Gastrocnemius medialis (tissue), 4 donors: ENCODE measurements around the gene FAXDC2. TPM values are rescaled to one million over a fixed set of nuclear protein-coding genes. Genes with fewer than 3 reads are reported as not detected.

Source experiments
- ATAC-seq, 2 donors: fragments of 150-250 bp; one replicate each; pipeline ENCODE4 v1.9.1; 2016
- DNase-seq, 2 donors: peaks; one replicate each; pipeline ENCODE4 v3.0.0-alpha.2; 2019
- H3K27ac ChIP-seq, 4 donors: fragments of 200-600 bp; sonication (generic); 1 replicate in 1 of 4; 2 replicates in 3 of 4; pipeline ENCODE4 v1.5.1; 2016 to 2018; ENCODE audit warnings: mild to moderate bottlenecking in 2 of 4, moderate library complexity in 1 of 4
- H3K27me3 ChIP-seq, 3 donors: fragments of 200-600 bp; sonication (generic) in 2 of 3; 1 replicate in 1 of 3; 2 replicates in 2 of 3; pipeline versions ENCODE4 v1.5.1 to v1.6.0; 2016 to 2019; ENCODE audit warnings: mild to moderate bottlenecking in 1 of 3, moderate library complexity in 1 of 3
- H3K36me3 ChIP-seq, 2 donors: fragments of 200-600 bp; sonication (generic) in 1 of 2; one replicate each; pipeline ENCODE4 v1.5.1; 2017 to 2018
- H3K4me1 ChIP-seq, 2 donors: fragments of 200-600 bp; sonication (generic) in 1 of 2; one replicate each; pipeline ENCODE4 v1.5.1; 2016 to 2017; ENCODE audit warnings: mild to moderate bottlenecking in 2 of 2
- H3K4me3 ChIP-seq, 4 donors: fragments of 200-600 bp; sonication (generic) in 3 of 4; 1 replicate in 1 of 4; 2 replicates in 3 of 4; pipeline ENCODE4 v1.5.1; 2016 to 2019; ENCODE audit warnings: mild to moderate bottlenecking in 2 of 4
- H3K9me3 ChIP-seq, 3 donors: fragments of 200-600 bp; sonication (generic) in 2 of 3; 1 replicate in 1 of 3; 2 replicates in 2 of 3; pipeline ENCODE4 v1.5.1; 2016 to 2019
- CTCF ChIP-seq, 5 experiments: fragments of 450-650 bp in 3 of 5; fragments of 200-600 bp in 2 of 5; sonication (generic) in 2 of 5; IDR thresholded peaks in 4 of 5; conservative IDR thresholded peaks in 1 of 5; 1 replicate in 4 of 5; 2 replicates in 1 of 5; pipeline ENCODE4 v1.5.1; 2016 to 2019; ENCODE audit warnings: antibody characterized with exemption in 5 of 5, mild to moderate bottlenecking in 3 of 5, moderate library complexity in 3 of 5
- POLR2A ChIP-seq, 2 donors: fragments of 450-650 bp; IDR thresholded peaks; one replicate each; pipeline ENCODE4 v1.6.1; 2017; ENCODE audit warnings: antibody characterized with exemption in 2 of 2, mild to moderate bottlenecking in 2 of 2, moderate library complexity in 2 of 2
- in situ Hi-C, 4 donors: fragments of 200-750 bp; cut with MboI; loops; one replicate each; pipeline versions ENCODE4 v1.15.0 to v1.8.0; 2017; ENCODE audit warnings: low sequenced_read_pairs in 4 of 4
- intact Hi-C: fragments of 100-400 bp; cut with DNase I; formaldehyde crosslinking; loops from one replicate; pipeline ENCODE4 v1.15.1; 2023; ENCODE audit warnings: low total_unique reads
- total RNA-seq, 4 donors: library from RNA; depleted of rRNA; stranded (reverse); fragments of >200 nt; gene quantifications; one replicate each; pipeline versions ENCODE4 v1.1.0 to v1.2.3, GENCODE V29; 2016

The FAXDC2 gene
- total RNA-seq, 4 donors from 2014 or later = 4.4 to 12.5 (median 6.4) TPM

GRCh38 chr5:154863291-154864080 lies 13.1 kb upstream of the FAXDC2 start:
- intact Hi-C loops (loop anchor here (5.0 kb wide), 1 partner anchor 34 kb away; no protein-coding TSS in a partner anchor), in situ Hi-C loops (no loop called here)
- H3K27me3 ChIP-seq = no peaks in the 10 kb centered on the region
- H3K27ac ChIP-seq = peak overlapping the region in 1 of 4 donors; percentile 14
- no peak for ATAC-seq
- peaks cover 0 to 16% of the 10 kb centered on the region in 2 donors for H3K36me3 ChIP-seq
- no peak for DNase-seq
- H3K4me3 ChIP-seq = no peak overlapping the region
- no peaks in the 10 kb centered on the region for H3K9me3 ChIP-seq
- H3K4me1 ChIP-seq = peaks cover 35 to 37% of the 10 kb centered on the region in 2 donors
- TF ChIP-seq CTCF (IDR thresholded peaks at IDR 0.05 in 4 of 5, conservative IDR thresholded peaks at IDR 0.05 in 1 of 5) = no peak
- TF ChIP-seq POLR2A (IDR thresholded peaks at IDR 0.05) = no peak

DNA sequence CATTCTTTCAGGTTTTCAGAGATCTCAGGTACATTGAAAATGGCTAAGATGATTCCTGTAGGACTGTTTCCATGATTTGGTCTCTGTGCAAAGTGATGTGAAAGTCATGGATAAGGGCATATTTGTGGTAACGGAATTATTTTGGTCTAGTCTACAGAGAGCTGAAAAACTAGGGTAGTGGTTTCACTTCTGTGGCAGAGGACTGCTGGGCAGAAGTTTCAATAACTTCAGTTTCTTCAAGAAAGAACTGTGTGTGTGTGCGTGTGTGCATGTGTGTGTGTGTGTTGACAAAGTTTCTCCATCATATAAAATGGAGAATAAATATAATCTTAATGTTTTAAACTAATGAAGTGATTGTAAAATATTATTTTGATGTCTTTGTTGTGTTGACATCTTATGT lies 12.4 kb upstream of the FAXDC2 start:
- DNase-seq = no peak
- Histone ChIP-seq H3K27me3 (no peaks in the 10 kb centered on the region), H3K27ac (no peak overlapping the region), H3K36me3 (peaks cover 0 to 16% of the 10 kb centered on the region in 2 donors), H3K9me3 (no peaks in the 10 kb centered on the region), H3K4me3 (no peak overlapping the region), H3K4me1 (peaks cover 35 to 37% of the 10 kb centered on the region in 2 donors)
- TF ChIP-seq POLR2A (IDR thresholded peaks at IDR 0.05) (no peak), CTCF (IDR thresholded peaks at IDR 0.05 in 4 of 5, conservative IDR thresholded peaks at IDR 0.05 in 1 of 5) (no peak)
- in situ Hi-C loops = no loop called here
- ATAC-seq = no peak
- intact Hi-C loops = loop anchor here (5.0 kb wide), 1 partner anchor 35 kb away; no protein-coding TSS in a partner anchor

GRCh38 chr5:154861946-154862345 lies 11.5 kb upstream of the FAXDC2 start:
- Histone ChIP-seq H3K36me3 (peaks cover 0 to 16% of the 10 kb centered on the region in 2 donors), H3K27ac (peak overlapping the region in 1 of 4 donors; percentile 26), H3K27me3 (no peaks in the 10 kb centered on the region), H3K4me1 (peaks cover 36 to 38% of the 10 kb centered on the region in 2 donors), H3K9me3 (no peaks in the 10 kb centered on the region), H3K4me3 (no peak overlapping the region)
- TF ChIP-seq CTCF (IDR thresholded peaks at IDR 0.05 in 4 of 5, conservative IDR thresholded peaks at IDR 0.05 in 1 of 5) = no peak
- no peak for ATAC-seq
- in situ Hi-C loops = no loop called here
- intact Hi-C loops = loop anchor here (5.0 kb wide), 1 partner anchor 35 kb away; no protein-coding TSS in a partner anchor
- DNase-seq = no peak

DNA sequence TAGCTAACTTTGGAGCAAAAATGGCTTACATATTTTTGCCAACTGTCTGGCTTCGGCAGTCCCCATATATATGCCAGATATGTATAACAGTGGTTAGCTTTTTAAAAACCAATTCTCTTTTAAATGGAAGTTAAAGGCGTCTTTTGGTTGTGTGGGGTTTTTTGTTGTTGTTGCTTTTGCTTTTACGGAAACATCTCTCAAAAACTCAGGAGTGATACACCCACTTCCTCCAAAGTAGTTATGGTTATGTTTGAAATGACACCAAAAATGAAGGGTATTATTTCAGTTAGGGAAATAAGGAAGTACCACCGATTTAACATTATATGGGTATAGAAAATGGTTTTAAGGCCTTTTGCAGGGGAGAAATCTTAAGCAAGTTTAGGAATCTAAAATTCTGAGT lies 10.4 kb upstream of the FAXDC2 start:
- Histone ChIP-seq H3K27me3 (no peaks in the 10 kb centered on the region), H3K9me3 (no peaks in the 10 kb centered on the region), H3K4me1 (peaks cover 42% of the 10 kb centered on the region in 2 donors), H3K36me3 (peaks cover 0 to 9% of the 10 kb centered on the region in 2 donors), H3K4me3 (peak overlapping the region; percentile 74 to 98 (median 92)), H3K27ac (peak overlapping the region in 3 of 4 donors; percentile 95 to 97 (median 97))
- no peak for TF ChIP-seq CTCF (IDR thresholded peaks at IDR 0.05 in 4 of 5, conservative IDR thresholded peaks at IDR 0.05 in 1 of 5)
- no peak for TF ChIP-seq POLR2A (IDR thresholded peaks at IDR 0.05)
- ATAC-seq = no peak
- in situ Hi-C loops = no loop called here
- DNase-seq = no peak
- intact Hi-C loops = loop anchor here (5.0 kb wide), 1 partner anchor 37 kb away; no protein-coding TSS in a partner anchor
